AG08395 (cell line): Measurements from ENCODE around the gene RPL7A.
A peak's percentile ranks its signal among the peaks of the same experiment; 100 is the strongest.
"Not testable (repeated sequence)": the region's sequence is repeated elsewhere in the genome, so short reads cannot be mapped to it uniquely, and the experiment has no call there.

Experiments
- DNase-seq: peaks from one replicate; pipeline ENCODE4 v3.0.0; 2012; ENCODE audit warnings: mixed read lengths, low spot score

RPL7A gene

DNA sequence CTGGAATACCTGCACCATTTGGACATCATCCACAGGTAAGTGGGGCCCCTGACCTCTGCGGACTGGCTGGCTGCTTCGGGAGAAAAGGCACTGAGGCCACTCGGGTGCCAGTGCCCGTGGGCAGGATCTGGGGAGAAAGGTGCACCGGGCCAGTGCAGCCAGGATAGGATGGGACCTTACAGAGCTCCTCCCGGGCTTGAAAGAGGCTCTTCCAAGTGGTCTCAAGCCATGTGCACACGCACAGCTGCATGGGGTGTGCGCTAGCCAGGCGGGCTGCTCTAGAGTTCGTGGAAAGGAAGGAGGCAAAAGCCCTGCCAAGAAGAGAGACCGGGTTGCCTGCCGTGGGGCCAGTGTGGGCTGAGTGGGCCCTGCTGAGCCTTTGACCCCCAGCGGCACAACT is 41.5 kb downstream of the RPL7A start:
- no peak for DNase-seq

DNA sequence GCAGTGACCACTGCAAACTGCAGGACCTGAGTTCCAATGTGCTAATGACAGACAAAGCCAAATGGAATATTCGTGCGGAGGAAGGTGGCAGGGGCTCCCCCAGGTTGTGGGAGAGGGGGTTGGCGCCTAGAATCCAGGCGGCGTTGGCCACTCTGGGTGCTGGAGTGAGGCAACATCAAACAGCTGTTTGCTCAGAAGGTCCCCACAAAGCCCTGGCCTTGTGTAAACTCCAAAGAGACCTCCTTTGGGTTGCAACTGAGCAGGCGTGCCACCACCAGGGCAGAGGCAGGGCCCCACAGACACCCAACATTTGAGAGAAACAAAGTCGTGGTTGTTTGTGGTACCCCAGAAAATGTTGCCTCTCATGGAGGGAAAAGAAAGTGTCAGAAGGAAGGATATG is 42.7 kb downstream of the RPL7A start:
- no peak for DNase-seq

DNA sequence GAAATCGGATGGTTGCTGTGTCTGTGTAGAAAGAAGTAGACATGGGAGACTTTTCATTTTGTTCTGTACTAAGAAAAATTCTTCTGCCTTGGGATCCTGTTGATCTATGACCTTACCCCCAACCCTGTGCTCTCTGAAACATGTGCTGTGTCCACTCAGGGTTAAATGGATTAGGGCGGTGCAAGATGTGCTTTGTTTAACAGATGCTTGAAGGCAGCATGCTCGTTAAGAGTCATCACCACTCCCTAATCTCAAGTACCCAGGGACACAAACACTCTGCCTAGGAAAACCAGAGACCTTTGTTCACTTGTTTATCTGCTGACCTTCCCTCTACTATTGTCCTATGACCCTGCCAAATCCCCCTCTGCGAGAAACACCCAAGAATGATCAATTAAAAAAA is 43.4 kb downstream of the RPL7A start:
- not testable (repeated sequence) for DNase-seq

DNA sequence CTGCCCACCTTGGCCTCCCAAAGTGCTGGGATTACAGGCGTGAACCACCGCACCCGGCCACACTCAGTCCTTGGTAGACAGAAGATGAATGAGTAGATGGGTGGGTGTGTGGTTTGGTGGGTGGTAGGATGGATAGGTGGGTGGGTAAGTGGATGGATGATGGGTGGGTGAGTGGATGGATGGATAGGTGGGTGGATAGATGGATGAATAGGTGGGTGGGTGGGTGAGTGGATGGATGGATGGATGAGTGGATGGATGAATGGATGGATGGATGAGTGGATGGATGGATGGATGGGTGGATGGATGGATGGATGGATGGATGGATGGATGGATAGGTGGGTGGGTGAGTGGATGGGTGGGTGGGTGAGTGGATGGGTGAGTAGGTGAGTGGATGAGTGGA is 44.3 kb downstream of the RPL7A start:
- not testable (repeated sequence) for DNase-seq

DNA sequence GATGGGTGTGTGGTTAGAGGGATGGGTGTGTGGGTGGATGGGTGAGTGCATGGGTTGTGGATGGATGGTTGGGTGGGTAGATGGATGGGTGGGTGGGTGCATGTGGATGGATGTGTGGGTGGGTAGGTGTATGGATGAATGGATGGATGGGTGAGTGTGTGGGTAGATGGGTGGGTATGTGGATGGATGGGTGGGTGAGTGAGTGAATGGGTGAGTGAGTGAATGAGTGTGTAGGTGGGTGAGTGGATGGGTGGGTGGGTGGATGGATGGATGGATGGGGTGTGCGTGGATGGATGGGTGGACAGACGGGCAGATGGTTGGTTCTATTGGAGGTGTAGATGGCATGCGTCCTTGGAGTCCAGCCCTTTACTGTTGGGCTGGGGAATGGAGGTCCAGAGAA is 45.4 kb downstream of the RPL7A start:
- DNase-seq = no peak

DNA sequence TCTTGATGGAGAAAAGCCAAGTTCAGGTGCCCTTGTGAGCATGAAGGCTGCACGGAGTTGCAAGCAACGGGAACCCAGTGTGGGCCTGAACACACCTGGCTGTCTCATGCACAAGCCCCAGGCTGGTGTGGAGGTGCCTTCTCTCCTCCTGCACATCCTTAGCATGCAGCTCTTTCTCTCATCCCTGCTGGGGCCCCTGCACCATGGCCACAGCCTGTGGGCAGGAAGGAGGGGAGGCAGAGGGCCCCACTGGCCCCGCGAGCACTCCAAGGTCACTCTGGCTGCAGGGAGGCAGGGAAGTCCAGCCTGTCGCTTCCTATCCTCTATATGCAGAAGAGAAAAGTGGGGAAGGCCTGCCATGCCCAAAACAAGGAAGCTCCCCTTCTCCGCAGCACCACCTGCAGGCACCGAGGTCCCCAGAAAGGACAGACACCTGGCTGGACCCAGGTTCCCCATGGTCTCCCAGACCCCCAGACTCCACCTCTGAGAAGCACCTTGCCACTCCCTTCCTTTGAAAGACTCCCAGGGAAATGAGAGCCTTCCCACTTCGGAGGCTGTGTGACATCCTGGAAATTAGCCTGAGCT is 46.8 kb downstream of the RPL7A start:
- no peak for DNase-seq

DNA sequence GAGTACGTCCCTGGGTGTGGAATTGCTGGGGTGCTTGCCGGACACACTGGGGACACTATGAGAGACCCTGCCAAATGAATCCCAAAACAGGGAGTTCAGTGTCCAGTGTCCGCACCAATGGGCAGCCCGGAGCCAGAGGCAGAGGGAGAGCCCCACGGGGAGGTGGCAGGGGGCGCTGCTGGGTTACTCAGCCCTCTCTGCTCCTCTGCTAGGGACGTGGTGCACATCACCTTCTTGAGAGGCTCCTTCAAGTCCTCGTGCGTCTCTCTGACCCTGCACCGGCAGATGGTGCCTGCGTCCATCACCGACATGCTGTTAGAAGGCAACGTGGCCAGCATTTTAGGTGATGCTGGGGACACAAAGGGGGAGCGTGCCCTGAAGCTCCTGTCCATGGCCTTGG is 48.9 kb downstream of the RPL7A start:
- peak; percentile 21 for DNase-seq

DNA sequence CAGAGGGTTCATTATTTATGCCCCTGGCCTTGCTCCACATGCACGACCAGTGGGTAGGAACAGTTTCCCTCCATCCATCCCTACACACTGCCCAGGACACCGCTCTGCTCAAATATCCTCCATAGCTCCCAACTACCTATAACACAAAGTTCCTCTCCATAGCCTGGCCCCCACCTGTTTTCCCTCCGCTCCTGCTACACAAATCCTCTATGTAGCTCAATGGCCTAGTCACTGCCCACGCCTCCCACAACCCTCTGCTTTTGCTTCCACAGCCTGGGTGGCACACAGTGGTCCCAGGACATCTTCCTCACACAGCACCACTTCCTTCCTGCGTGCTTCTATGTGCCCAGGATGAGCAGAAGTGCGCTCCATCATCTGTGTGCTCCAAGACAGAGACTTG is 49.4 kb downstream of the RPL7A start:
- DNase-seq = no peak

DNA sequence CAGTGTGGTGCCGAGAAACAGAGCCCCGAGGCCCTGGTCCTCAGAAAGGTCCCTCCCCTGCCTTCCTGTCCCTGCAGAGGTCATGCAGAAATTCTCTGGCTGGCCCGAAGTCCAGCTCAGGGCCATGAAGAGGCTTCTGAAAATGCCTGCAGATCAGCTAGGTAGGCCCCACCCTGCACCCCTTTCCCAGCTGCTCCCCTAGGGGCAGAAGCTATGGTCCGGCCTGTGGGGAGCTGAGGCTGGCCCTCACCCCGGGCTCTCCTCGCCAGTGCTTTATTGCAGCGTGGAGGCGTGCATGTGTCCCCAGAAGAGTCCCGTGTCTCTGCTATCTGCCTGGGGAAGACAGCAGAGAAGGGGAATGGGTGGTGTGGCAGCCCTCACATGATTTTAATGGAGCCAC is 49.9 kb downstream of the RPL7A start:
- no peak for DNase-seq

DNA sequence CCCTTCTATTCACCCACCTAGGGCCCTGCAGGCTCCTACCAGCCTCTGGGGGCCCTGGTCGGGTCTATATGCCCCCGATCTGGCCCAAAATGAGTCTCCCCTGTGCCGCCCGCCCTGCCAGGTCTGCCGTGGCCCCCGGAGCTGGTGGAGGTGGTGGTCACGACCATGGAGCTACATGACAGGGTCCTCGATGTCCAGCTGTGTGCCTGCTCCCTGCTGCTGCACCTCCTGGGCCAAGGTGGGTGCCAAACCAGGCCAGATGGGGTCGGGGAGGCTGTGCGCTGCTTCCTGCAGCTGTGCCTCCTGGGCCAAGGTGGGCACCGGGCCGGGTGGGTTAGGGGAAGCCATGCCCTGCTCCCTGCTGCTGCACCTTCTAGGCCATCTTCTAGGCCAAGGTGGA is 52.3 kb downstream of the RPL7A start:
- no peak for DNase-seq
